ENCODE measurements around the gene LTBP3. TPM values are rescaled to one million over a fixed set of nuclear protein-coding genes. Genes with fewer than 3 reads are reported as not detected.

The LTBP3 gene
- total RNA-seq, 2 donors from 2014 or later = 492 to 512 TPM

- DNase-seq (ENCODE audit: low spot score) (no peak), ATAC-seq (ENCODE audit: insufficient number of reproducible peaks, low FRiP score, low read depth) (no peak)
- Histone ChIP-seq H3K27ac (peak overlapping the region; percentile 99), H3K36me3 (peaks cover 55% of the 10 kb centered on the region), H3K4me3 (peak overlapping the region; percentile 89), H3K27me3 (replicated peaks; ENCODE audit: insufficient read depth) (no peaks in the 10 kb centered on the region), H3K9me3 (no peaks in the 10 kb centered on the region), H3K4me1 (ENCODE audit: control insufficient read depth in 1 of 2, low read depth in 2 of 2) (peaks cover 10 to 28% of the 10 kb centered on the region in 2 donors)
- TF ChIP-seq CTCF (IDR thresholded peaks at IDR 0.05) = no peak
These were observed 54.0 kb downstream of the LTBP3 start for GRCh38 chr11:65503949-65504673.

GRCh38 chr11:65503368-65503948, 54.7 kb downstream of the LTBP3 start:
- peak overlapping the region; percentile 99 for H3K27ac ChIP-seq
- DNase-seq (ENCODE audit: low spot score) (no peak), ATAC-seq (ENCODE audit: insufficient number of reproducible peaks, low FRiP score, low read depth) (no peak)
- peaks cover 55% of the 10 kb centered on the region for H3K36me3 ChIP-seq
- peaks cover 10 to 28% of the 10 kb centered on the region in 2 donors for H3K4me1 ChIP-seq (ENCODE audit: control insufficient read depth in 1 of 2, low read depth in 2 of 2)
- TF ChIP-seq CTCF (IDR thresholded peaks at IDR 0.05) = no peak
- peak overlapping the region; percentile 89 for H3K4me3 ChIP-seq
- H3K9me3 ChIP-seq = no peaks in the 10 kb centered on the region
- H3K27me3 ChIP-seq (replicated peaks; ENCODE audit: insufficient read depth) = no peaks in the 10 kb centered on the region

GRCh38 chr11:65502555-65503367, 55.4 kb downstream of the LTBP3 start:
- Histone ChIP-seq H3K27ac (peak overlapping the region; percentile 99), H3K36me3 (peaks cover 55% of the 10 kb centered on the region), H3K4me3 (peak overlapping the region; percentile 89), H3K4me1 (ENCODE audit: control insufficient read depth in 1 of 2, low read depth in 2 of 2) (peaks cover 10 to 32% of the 10 kb centered on the region in 2 donors), H3K9me3 (no peaks in the 10 kb centered on the region), H3K27me3 (replicated peaks; ENCODE audit: insufficient read depth) (no peaks in the 10 kb centered on the region)
- ATAC-seq (ENCODE audit: insufficient number of reproducible peaks, low FRiP score, low read depth) (no peak), DNase-seq (ENCODE audit: low spot score) (no peak)
- TF ChIP-seq CTCF (IDR thresholded peaks at IDR 0.05) = no peak

GRCh38 chr11:65502274-65502554, 55.9 kb downstream of the LTBP3 start:
- peaks cover 55% of the 10 kb centered on the region for H3K36me3 ChIP-seq
- DNase-seq (ENCODE audit: low spot score) (no peak), ATAC-seq (ENCODE audit: insufficient number of reproducible peaks, low FRiP score, low read depth) (no peak)
- peak overlapping the region; percentile 99 for H3K27ac ChIP-seq
- H3K9me3 ChIP-seq = no peaks in the 10 kb centered on the region
- H3K4me1 ChIP-seq (ENCODE audit: control insufficient read depth in 1 of 2, low read depth in 2 of 2) = peaks cover 10 to 29% of the 10 kb centered on the region in 2 donors
- peak overlapping the region; percentile 89 for H3K4me3 ChIP-seq
- TF ChIP-seq CTCF (IDR thresholded peaks at IDR 0.05) = no peak
- H3K27me3 ChIP-seq (replicated peaks; ENCODE audit: insufficient read depth) = no peaks in the 10 kb centered on the region
